HG03097 (cell line): Measurements from ENCODE around the gene IFNAR1.
"Not testable (repeated sequence)": the region's sequence is repeated elsewhere in the genome, so short reads cannot be mapped to it uniquely, and the experiment has no call there.

Experiments
- ATAC-seq: cut with Tn5 transposase; IDR thresholded peaks from one replicate; pipeline ENCODE4 v1.9.1; 2021; ENCODE audit not compliant: unreplicated experiment, low FRiP score

IFNAR1 gene

DNA sequence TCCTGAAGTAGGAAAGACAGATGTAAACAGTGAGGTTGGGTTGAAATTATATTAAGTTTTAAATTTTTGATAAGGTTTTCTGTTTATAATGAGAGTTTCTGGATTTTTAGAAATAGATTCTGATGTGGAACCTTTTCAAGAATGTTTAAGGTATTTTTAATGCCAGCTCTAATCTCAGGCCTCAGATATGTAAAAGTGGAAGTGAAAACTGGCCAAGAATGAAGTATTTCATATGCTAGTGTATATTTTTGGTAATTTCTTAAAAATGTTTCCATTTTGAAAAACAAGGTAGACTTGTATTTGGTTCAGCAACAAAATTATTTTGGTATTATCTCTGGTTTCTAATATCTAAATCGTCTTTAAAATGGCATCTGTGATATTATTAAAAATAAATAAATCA is 14.4 kb downstream of the IFNAR1 start:
- ATAC-seq = no peak

DNA sequence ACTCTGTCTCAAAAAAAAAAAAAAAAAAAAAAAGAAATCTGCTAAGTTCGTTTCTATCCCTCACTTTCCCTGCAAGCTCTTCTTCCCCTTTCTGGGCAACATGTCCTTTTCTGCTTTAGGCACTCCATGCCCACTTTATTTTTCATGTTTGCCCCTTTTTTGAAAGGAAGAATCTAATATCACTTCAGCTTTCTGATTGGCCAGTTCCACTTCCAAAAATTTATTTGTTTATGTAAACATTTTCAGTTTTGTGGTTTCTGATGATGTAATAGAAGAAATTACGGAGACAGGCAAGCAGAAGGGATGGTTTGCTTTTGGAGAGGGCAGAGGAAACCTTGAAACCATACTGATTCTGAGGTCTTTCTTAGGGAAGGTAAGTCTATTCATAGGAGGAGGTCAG is 15.1 kb downstream of the IFNAR1 start:
- ATAC-seq = no peak

DNA sequence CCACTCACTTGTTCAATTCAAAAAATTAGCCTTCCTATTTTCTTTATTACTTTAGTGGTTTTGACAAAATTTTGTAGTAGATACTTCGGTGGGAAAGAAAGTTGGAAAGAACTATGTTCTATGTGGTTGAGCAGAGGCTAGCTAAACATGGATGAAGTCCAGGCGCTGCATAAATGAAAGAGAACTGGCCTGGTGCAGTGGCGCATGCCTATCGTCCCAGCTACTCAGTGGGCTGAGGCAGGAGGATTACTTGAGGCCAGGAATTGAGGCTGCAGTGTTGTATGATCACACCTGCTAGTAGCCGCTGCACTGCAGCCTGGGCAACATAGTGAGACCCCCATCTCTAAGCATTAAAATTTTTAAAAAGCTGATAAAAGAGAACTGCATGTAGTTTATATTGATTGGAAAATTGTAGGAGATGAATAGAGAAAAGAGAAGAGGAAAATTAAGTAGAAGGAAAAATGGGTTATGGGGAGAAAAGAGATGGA is 21.0 kb downstream of the IFNAR1 start:
- no peak for ATAC-seq

DNA sequence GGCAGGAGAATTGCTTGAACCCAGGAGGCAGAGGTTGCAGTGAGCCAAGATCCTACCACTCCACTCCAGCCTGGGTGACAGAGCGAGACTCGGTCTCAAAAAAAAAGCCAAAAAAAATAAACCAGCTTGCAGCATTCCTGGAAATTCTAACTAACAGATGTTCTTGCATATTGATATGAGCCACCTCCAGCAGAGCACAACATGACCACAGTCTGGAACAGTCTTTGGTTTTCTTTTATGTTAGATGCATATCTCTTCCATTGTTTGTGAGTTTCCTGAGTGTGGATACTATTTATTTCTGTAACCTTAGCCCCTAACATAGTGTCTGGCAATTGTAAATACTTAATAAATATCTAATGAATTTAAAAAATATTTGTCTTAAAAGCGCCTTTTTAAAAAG is 23.9 kb downstream of the IFNAR1 start:
- ATAC-seq = no peak

DNA sequence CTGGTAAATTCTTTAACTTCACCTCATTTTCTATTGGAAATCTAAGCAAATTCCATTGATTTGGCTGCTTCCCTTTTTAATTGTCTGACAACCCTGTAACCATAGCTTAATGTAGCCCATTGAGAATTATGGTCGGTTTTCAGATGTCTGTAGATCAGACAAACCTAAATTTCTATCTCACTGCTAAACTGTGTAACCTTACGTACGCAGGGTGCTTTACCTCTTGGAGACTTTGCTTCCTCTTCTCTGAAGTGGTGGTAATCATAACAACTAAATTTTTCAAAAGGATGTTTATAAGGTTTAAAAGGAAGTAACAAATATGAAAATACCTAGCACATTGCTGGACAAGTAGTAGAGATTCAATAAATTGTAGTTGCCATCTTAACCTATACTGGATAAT is 25.9 kb downstream of the IFNAR1 start:
- no peak for ATAC-seq

DNA sequence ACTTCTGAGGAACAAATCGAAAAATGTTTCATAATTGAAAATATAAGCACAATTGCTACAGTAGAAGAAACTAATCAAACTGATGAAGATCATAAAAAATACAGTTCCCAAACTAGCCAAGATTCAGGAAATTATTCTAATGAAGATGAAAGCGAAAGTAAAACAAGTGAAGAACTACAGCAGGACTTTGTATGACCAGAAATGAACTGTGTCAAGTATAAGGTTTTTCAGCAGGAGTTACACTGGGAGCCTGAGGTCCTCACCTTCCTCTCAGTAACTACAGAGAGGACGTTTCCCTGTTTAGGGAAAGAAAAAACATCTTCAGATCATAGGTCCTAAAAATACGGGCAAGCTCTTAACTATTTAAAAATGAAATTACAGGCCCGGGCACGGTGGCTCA is 30.6 kb downstream of the IFNAR1 start:
- no peak for ATAC-seq

DNA sequence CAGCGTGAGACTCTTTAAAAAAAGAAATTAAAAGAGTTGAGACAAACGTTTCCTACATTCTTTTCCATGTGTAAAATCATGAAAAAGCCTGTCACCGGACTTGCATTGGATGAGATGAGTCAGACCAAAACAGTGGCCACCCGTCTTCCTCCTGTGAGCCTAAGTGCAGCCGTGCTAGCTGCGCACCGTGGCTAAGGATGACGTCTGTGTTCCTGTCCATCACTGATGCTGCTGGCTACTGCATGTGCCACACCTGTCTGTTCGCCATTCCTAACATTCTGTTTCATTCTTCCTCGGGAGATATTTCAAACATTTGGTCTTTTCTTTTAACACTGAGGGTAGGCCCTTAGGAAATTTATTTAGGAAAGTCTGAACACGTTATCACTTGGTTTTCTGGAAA is 31.2 kb downstream of the IFNAR1 start:
- ATAC-seq = no peak

DNA sequence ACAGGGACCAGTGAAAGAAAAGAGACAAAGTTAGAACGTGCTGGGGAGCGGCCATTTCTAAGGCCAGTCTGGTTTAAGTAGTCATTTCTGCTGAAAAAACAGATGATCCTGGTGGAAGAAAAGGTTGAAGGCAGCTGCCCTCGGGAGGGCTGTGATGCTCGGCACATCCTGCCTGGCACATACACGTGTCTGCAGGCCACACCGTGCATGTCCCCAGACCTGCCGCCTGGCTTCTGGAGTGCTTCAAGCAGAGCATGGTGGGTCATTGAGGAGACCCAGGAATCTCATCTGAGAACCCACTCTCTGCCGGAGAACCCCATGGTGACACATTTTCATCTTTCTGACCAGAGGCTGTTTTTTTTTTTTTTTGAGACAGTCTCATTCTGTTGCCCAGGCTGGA is 32.4 kb downstream of the IFNAR1 start:
- no peak for ATAC-seq

DNA sequence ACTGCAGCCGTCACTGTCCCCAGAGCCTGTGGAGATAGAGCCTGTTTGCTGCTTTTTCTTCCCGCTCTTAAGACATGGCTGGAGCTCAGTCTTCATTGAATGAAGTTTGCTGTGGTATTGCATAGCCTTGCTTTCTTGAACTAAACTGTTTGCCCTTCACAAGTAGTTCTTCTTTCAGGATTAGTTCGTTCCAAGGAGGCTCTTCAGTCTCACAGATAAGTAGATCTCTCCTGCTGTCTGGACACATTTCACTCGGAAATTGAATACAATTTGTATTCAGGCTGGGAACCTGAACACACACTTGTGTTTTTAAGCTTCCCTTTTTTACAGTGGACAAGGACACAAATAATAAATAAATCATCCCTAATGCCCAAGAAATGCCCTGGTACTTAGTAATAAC is 34.7 kb downstream of the IFNAR1 start:
- no peak for ATAC-seq

DNA sequence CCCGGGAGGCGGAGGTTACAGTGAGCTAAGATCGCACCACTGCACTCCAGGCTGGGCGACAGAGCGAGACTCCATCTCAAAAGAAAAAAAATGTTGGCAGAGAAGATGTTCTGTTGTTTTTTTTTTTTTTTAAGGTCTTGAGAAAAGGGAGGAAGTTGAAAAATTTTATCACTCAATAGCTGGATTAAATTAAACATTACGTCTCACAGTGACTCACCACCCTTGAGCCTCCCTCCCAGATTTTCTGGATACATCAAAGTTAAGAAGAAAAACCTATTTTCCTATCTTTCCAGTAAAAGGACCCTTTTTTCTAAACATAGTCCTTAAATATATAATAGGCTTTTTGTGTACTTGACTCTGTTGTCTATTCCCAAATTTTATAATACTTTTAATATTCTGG is 35.5 kb downstream of the IFNAR1 start:
- no peak for ATAC-seq

DNA sequence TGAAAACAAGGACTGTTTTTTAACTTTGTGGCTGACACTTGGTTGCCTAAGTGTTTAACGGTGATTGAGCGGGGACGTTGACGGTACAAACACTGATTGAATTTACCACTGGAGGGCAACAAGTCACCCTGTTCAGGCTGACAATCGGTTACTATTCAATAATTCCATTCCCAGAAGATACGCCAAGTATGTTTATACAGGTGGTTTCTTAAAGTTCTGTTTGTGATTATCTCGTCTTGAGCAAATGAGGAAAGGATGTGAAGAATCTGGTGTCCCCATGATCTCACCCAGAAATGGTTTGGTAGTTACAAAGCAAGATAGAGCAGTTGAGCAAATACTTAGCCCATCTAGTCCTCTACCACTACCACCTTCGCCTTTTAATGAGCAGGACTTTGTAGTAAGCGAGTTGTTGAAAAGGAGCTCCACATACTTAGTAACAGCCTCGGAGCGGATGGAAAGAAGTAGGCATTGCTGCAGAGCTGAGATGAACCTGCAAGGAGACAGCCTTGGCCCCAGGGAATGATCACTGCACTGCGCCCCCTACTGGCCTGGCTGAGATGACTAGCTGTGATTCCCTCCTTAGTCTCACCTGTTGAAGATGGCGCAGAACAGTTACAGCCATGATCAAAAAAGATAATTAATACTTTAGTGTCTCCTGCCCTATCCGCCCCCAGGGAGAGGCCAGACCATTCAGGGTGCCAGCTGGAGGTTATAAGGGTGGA is 36.3 kb downstream of the IFNAR1 start:
- ATAC-seq = no peak

DNA sequence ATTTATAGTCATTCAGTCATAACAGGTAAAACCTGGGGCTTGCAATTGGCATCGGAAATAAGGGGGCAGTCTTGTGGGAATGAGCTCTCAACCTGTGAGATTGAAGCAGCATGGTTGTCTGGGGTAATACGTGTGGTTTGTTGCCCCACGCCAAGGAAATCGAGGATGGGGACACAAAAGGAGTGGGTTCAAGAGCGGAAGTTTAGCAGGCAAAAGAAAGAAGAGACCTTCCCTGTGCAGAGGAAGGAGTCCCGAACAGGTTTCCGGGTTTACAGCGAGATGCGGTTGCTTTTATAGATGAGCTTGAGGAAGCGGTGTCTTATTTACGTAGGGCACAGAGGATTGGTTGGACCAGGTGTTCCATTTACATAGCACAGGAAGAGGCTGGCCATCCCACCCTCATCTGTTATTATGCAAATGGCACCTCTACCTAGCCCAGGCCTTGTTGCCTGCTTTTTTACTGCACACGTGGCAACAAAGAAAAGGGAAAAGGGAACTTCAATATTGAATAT is 37.3 kb downstream of the IFNAR1 start:
- ATAC-seq = no peak

DNA sequence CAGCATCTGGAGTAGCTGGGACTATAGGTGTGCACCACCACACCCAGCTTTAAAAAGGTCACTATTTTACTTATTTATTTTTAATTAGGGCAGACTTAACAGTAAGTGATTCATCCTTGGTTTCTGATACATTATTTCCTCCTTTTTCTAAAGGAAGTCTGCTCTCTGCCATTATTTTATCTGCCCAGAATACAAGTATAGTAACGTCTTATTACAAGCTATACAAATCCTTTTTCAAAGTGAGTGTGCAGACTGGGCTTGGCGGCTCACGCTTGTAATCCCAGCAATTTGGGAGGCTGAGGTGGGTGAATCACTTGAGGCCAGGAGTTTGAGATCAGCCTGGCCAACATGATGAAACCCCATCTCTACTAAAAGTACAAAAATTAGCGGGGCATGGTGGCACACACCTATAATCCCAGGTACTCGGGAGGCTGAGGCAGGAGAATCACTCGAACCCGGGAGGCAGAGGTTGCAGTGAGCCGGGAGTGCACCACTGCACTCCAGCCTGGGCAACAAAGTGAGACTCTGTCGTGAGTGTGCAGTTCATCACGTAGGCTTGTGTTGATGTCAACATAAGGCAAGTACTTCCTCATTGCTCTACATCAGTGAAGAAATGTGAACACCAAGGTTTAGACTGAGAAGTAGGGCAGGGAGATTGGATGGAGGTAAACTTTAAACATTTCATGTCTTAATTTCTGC is 39.3 kb downstream of the IFNAR1 start:
- not testable (repeated sequence) for ATAC-seq

DNA sequence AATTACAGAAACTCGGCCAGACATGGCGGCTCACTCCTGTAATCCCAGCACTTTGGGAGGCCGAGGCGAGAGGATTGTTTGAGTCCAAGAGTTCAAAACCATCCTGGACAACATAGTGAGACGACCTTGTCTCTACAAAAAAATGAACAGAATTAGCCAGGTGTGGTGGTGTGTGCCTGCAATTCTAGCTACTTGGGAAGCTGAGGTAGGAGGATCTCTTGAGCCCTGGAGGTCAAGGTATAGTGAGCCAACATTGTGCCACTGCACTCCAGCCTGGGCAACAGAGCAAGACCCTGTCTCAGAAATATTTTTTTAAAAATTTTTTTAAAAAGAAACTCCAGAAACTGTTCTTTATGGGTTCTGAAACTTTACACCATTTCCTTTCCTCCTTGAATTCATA is 40.1 kb downstream of the IFNAR1 start:
- ATAC-seq = no peak

DNA sequence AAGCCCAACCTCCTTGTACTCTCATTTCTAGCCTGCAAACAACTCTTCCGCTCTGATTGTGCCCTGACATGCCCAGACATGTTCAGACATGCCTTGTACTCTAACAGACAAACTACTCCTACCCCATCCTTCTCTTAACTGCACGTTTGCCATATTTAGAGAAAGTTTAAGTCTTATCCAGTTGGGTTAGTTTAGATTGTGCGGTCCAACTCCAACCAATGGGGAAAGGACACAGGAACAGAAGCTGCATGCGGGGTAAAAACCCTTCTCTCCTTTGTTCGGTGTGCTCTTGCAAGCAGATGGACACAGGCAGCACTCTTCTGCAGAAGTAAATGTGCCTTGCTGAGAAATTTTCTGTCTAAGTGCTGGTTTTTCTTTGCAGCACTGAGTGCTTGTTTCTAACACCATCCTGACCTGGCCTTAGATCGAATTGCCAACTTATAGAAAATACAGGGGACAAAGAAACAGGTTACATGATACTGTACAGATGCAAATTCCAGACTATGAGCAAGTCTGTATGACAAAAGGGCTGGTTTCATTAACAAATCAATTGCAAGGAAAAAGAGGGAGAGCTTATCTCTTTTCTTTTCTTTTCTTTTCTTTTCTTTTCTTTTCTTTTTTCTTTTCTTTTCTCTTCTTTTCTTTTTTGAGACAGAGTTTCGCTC is 42.7 kb downstream of the IFNAR1 start:
- no peak for ATAC-seq

DNA sequence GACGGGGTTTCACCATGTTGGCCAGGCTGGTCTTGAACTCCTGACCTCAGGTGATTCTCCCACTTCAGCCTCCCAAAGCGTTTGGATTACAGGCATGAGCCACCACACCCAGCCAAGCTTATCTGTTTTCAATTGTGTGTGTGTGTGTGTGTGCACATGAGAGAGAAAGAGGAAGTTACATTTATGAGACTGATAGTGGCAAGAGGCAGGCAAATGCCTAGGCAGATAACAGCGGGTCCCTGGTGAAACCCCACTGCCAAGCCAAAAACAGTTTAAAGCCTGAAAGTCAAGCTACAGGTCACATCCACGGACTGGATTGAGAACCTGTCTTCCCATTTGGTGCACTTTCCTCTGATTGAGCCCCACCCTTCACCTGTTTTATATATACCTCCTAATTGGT is 43.4 kb downstream of the IFNAR1 start:
- ATAC-seq = no peak

DNA sequence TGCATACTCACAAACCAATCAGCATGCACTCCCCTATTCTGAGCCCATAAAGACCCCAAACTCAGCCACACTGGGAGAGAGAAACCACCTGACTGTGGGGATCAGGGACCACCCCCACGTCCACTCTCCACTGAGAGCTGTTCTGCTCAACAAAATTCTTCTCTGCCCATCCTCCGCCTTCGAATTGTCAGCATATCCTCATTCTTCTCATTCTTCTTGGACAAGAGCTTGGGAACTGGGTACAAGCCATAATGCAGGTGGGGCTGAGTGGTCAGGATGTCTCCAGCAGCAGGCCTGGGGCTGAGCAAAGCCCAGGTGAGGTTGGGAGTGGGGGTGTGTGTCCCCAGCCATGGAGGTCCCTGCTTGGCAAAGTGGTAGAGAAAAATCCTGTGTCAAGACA is 43.8 kb downstream of the IFNAR1 start:
- no peak for ATAC-seq

DNA sequence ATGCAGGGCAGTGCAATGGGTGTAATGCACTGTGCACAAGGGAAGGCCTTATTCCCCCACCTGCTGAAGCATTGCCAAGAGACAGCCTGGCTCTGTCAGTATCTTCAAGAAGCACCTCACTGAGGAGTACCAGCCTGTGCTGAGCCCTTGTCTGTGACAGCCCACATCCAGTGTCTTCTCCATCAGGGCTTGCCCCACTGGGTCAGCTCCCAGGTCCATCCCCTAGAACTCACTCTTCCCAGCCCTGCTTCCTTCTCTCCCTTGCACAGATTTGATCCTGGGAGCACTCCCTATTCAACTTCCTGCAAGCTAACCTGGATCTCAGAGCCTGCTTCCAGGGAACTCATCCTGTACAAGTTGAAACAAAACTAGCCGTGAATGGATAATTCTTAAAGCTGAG is 44.8 kb downstream of the IFNAR1 start:
- ATAC-seq = no peak

DNA sequence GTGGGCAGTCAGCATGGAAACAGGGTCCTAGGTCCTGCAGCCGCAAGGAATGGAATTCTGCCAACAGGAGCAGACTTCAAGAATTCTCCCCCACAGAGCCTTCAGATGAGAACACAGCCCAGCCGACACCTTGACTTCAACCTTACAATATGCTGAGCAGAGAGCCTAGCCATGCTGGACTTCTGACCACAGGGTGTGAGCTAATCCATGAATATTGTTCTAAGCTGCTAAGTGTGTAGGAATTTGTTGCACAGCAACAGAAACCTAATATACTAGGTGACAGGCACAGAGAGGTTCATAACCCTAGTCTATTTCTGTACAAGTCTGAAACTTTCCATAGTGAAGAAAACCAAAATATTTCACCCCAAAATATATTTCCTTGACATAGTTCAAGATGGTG is 45.5 kb downstream of the IFNAR1 start:
- ATAC-seq = no peak

DNA sequence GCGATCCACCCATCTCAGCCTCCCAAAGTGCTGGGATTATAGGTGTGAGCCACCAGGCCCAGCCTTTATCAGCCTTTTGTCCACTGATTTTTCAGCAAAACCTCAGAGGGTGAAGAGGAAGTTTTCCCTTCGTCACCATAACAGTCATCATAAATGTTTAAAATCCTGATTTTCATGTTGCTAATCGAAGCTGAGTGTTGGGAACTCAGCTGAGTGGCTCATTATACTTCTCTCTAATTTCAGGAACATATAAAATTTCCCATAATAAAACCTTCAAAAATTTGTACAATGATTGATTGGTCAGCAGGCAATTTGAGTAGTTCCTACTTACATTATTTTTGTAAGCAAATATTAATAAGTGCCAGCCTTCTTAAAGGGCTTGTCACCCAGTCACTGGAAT is 46.6 kb downstream of the IFNAR1 start:
- no peak for ATAC-seq

DNA sequence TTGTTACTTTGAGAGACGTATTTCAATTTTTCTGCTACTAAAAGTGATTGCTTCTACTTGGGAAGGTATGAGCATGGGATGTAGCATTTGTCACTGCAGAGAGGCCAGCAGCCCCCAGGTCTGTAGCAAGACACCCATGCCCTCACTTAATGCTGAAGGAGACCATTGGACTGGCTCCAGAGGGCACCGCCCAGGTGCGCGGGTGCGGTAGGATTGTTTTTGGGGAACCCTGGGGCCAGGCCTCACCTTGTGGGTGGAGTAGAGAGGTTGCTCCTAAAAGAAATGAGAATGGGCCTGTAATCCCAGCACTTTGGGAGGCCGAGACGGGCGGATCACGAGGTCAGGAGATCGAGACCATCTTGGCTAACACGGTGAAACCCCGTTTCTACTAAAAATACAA is 47.8 kb downstream of the IFNAR1 start:
- ATAC-seq = no peak

DNA sequence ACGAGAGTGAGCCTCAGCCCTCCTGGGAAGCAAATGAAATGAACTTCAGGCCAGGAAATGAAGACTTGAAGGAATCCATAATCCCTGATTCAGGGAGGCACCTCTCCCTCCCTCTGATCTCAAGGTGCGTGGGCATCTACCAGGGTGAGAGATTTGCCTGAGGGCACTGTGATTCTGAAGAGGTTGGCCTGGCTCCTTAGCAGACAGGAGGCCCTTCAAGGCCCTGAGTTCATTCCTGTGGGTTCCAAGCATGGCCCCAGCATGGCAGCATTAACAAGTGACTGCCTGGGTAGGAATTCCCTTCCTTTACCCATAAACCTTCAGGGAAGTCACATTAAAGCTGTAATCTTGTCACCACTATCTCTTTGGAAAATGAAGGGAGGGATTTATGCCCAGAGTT is 48.7 kb downstream of the IFNAR1 start:
- no peak for ATAC-seq
